PFSK-1 (cell line): ENCODE measurements around the gene PAK1.

ENCODE experiments used
- FOXP2 ChIP-seq: optimal IDR thresholded peaks from 2 replicates; pipeline ENCODE3; 2011; ENCODE audit warnings: borderline replicate concordance, control low read depth, inconsistent platforms; ENCODE audit not compliant: insufficient read depth; ENCODE audit errors: extremely low read length, extremely low read depth
- POLR2AphosphoS5 ChIP-seq: IDR thresholded peaks from 2 replicates; pipeline ENCODE4 v1.6.1; 2012; ENCODE audit warnings: low read depth, mild to moderate bottlenecking, control low read depth, low read length, moderate library complexity
- SIN3A ChIP-seq: IDR thresholded peaks from 2 replicates; pipeline ENCODE4 v1.6.1; 2012; ENCODE audit warnings: mild to moderate bottlenecking, low read length, moderate library complexity, borderline replicate concordance; ENCODE audit not compliant: insufficient read depth
- TAF1 ChIP-seq: IDR thresholded peaks from 2 replicates; pipeline ENCODE4 v1.6.1; 2012; ENCODE audit warnings: low read length, control low read depth, borderline replicate concordance; ENCODE audit not compliant: insufficient read depth
- TF ChIP-seq, protein P1 (sequence below), 2 experiments: IDR thresholded peaks; 2 replicates each; pipeline versions ENCODE4 v1.6.1 to v1.8.0; 2011 to 2012; ENCODE audit warnings: low read depth in 2 of 2, low read length in 2 of 2, control low read depth in 1 of 2, inconsistent platforms in 1 of 2, mild to moderate bottlenecking in 1 of 2, moderate library complexity in 1 of 2; ENCODE audit not compliant: insufficient read depth in 1 of 2

PAK1 gene

DNA sequence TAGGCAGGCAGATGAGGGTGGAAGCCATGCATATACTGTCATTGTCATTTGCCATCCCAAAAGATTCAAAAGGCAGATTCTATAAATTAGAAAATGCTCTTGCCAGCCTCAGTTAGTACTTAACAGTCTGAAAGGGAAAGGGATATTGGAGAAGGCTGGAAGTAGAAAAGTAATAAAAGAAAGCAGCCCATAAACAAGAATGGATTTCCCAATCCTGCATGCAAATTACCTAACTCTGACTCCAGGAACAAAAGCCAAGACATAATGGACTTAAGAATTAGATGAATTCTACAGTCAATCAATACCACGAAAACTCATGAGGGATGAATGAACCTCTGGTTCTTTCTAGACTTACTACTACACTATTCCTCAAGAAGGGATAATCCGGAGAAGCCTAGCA is 5.9 kb downstream of the PAK1 start:
- TF ChIP-seq, protein P1, sequence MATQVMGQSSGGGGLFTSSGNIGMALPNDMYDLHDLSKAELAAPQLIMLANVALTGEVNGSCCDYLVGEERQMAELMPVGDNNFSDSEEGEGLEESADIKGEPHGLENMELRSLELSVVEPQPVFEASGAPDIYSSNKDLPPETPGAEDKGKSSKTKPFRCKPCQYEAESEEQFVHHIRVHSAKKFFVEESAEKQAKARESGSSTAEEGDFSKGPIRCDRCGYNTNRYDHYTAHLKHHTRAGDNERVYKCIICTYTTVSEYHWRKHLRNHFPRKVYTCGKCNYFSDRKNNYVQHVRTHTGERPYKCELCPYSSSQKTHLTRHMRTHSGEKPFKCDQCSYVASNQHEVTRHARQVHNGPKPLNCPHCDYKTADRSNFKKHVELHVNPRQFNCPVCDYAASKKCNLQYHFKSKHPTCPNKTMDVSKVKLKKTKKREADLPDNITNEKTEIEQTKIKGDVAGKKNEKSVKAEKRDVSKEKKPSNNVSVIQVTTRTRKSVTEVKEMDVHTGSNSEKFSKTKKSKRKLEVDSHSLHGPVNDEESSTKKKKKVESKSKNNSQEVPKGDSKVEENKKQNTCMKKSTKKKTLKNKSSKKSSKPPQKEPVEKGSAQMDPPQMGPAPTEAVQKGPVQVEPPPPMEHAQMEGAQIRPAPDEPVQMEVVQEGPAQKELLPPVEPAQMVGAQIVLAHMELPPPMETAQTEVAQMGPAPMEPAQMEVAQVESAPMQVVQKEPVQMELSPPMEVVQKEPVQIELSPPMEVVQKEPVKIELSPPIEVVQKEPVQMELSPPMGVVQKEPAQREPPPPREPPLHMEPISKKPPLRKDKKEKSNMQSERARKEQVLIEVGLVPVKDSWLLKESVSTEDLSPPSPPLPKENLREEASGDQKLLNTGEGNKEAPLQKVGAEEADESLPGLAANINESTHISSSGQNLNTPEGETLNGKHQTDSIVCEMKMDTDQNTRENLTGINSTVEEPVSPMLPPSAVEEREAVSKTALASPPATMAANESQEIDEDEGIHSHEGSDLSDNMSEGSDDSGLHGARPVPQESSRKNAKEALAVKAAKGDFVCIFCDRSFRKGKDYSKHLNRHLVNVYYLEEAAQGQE (IDR thresholded peaks at IDR 0.05; ENCODE audit: insufficient read depth in 1 of 2, low read depth in 2 of 2, low read length in 2 of 2) = no peak
- TF ChIP-seq TAF1 (no peak), POLR2AphosphoS5 (no peak), FOXP2 (no peak), SIN3A (no peak)

DNA sequence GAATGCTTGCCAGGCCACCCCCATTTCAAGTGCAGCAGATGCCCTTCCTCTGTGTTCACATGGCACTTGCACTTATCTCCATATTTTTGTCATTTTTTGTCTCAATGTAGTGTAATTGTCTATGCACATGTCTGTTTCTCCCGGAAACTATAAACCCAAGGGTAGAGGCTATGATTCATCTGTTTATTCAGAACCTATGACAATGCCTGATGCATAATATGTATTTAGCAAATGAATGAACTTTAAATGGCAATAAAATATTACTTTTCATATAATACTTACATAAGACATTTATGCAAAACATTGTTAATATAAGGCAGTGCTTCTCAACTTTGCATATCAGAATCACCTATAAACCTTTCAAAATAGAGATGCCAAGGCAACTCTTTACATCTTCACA is 6.7 kb downstream of the PAK1 start:
- TF ChIP-seq FOXP2 (no peak), POLR2AphosphoS5 (no peak), SIN3A (no peak), TAF1 (no peak)
- TF ChIP-seq, protein P1 (IDR thresholded peaks at IDR 0.05; ENCODE audit: insufficient read depth in 1 of 2, low read depth in 2 of 2, low read length in 2 of 2) = no peak

DNA sequence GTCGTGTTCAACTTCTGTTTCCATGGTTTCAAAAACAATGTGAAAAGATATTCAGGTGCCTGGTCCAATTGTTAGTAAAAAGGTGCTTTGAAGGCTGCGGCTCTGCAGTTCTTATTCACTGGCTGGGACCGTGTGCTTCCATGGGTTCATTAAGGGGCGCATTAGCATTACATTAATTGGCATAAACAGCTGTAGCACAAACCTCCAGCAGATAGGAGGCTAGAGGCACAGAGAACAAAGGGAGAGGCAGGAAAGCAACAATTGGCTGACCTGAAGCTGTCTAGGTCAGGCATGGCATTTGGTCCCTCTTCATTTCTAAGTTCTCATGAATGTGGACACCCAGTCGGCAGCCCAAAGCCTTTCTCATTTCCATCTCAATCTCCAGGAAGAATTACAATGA is 16.6 kb downstream of the PAK1 start:
- TF ChIP-seq FOXP2 (no peak), POLR2AphosphoS5 (no peak), TAF1 (no peak), SIN3A (no peak)
- TF ChIP-seq, protein P1 (IDR thresholded peaks at IDR 0.05; ENCODE audit: insufficient read depth in 1 of 2, low read depth in 2 of 2, low read length in 2 of 2) = no peak

DNA sequence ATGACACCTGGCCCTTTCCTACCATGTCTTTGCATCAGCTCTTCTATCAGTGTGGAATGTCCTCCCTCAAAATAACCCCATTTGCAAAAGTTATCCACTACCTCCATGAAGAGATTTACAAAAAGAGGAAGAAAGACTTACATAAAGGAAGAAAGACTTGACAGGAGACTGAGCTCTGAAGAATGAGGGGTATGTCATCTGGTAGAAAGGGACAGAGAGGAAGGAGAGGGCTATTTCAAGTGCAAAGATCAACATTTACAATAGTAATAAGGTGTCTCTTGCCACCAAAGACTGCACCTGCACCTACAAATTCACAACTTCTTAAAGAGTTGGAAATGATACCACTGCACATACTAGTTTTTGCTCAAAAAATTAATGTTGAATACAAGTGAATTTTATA is 18.2 kb downstream of the PAK1 start:
- TF ChIP-seq FOXP2 (no peak), TAF1 (no peak), SIN3A (no peak), POLR2AphosphoS5 (no peak)
- TF ChIP-seq, protein P1 (IDR thresholded peaks at IDR 0.05; ENCODE audit: insufficient read depth in 1 of 2, low read depth in 2 of 2, low read length in 2 of 2) = no peak

DNA sequence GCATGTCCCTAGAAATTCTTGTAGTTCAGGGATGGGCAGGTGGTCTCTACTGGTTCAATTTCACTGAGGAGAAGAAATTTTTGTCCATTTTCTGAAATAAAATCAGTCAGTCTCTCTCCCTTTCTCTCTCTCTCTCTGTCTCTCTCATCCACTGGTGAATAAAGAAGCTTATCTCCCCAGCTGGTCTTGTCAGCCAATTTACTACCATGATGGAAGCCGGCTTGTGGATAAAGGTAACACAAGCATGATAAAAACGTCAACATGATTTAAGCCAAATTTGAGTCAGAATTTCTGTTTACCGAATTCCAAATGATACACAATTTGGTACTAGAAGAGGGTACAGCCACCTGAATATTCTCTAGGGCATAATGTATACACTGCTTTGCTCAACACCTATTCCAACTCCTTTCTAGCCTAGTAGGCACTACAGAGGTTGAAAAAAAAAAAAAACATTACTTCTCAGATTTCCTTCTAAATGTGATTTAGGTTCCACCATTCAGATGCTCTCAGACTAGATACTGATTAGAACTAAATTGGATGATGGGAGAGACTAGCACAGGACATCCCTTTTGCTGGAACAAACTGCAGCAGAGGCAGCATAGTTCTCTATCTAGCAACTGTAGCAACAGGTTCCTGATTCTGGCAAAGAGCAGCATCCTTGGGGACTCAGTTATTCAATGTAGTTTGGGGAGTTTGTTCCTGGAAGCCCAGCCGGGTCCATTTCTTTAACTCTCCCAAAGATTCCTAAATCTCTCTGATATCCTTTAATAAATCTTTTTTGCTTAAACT is 18.8 kb downstream of the PAK1 start:
- no peak for TF ChIP-seq FOXP2
- no peak for TF ChIP-seq SIN3A
- no peak for TF ChIP-seq TAF1
- TF ChIP-seq, protein P1 (IDR thresholded peaks at IDR 0.05; ENCODE audit: insufficient read depth in 1 of 2, low read depth in 2 of 2, low read length in 2 of 2) = no peak
- no peak for TF ChIP-seq POLR2AphosphoS5
